ENCODE data around the gene MRPL41.
"Not testable (repeated sequence)": the region's sequence is repeated elsewhere in the genome, so short reads cannot be mapped to it uniquely, and the experiment has no call there.

The MRPL41 gene

GRCh38 chr9:137583957-137584356 lies 32.3 kb downstream of the MRPL41 start:
- no peak for DNase-seq (ENCODE audit: low spot score)

GRCh38 chr9:137586854-137587253 lies 35.2 kb downstream of the MRPL41 start:
- no peak for DNase-seq (ENCODE audit: low spot score)

GRCh38 chr9:137588311-137588710 lies 36.6 kb downstream of the MRPL41 start:
- DNase-seq (ENCODE audit: low spot score) = no peak

GRCh38 chr9:137588891-137589290 lies 37.2 kb downstream of the MRPL41 start:
- no peak for DNase-seq (ENCODE audit: low spot score)

GRCh38 chr9:137589441-137590122 lies 37.9 kb downstream of the MRPL41 start:
- peak; percentile 56 for DNase-seq (ENCODE audit: low spot score)

GRCh38 chr9:137590123-137590468 lies 38.4 kb downstream of the MRPL41 start:
- DNase-seq (ENCODE audit: low spot score) = peak; percentile 34

- DNase-seq (ENCODE audit: low spot score) = peak; percentile 100
Observed at GRCh38 chr9:137590469-137591383, 39.0 kb downstream of the MRPL41 start, which contains the start of gene ZMYND19. Gene ZMYND19 (minus strand): TSS chr9:137590512. CDS start chr9:137590263, 249 bp downstream.

GRCh38 chr9:137592767-137593166 lies 41.1 kb downstream of the MRPL41 start:
- DNase-seq (ENCODE audit: low spot score) = no peak

GRCh38 chr9:137593176-137593575 lies 41.5 kb downstream of the MRPL41 start:
- DNase-seq (ENCODE audit: low spot score) = no peak

- not testable (repeated sequence) for DNase-seq (ENCODE audit: low spot score)
Observed at GRCh38 chr9:137596577-137596976, 44.9 kb downstream of the MRPL41 start.

- no peak for DNase-seq (ENCODE audit: low spot score)
Observed at GRCh38 chr9:137598943-137599342, 47.3 kb downstream of the MRPL41 start.
